ENCODE results near the gene KRTCAP2. TPM values are rescaled to one million over a fixed set of nuclear protein-coding genes. Genes with fewer than 3 reads are reported as not detected.
"Not testable (repeated sequence)": the region's sequence is repeated elsewhere in the genome, so short reads cannot be mapped to it uniquely, and the experiment has no call there.

KRTCAP2 gene
- total RNA-seq: 121 and 150 TPM in 2 replicates

- peak; percentile 78 for DNase-seq (ENCODE audit: extremely low read depth, low read depth, low spot score)
Measured at GRCh38 chr1:155172732-155173477, at the start of gene KRTCAP2. TSS of gene KRTCAP2 (minus strand) at chr1:155173304. CDS start at chr1:155173224, 80 bp downstream.

GRCh38 chr1:155220211-155220965 is 47.3 kb upstream of the KRTCAP2 start:
- not testable (repeated sequence) for DNase-seq (ENCODE audit: extremely low read depth, low read depth, low spot score)

- no peak for DNase-seq (ENCODE audit: extremely low read depth, low read depth, low spot score)
Measured at GRCh38 chr1:155219592-155220031, 46.5 kb upstream of the KRTCAP2 start.

- DNase-seq (ENCODE audit: extremely low read depth, low read depth, low spot score): peak; percentile 33
Measured at GRCh38 chr1:155218854-155219591, 45.9 kb upstream of the KRTCAP2 start.

- not testable (repeated sequence) for DNase-seq (ENCODE audit: extremely low read depth, low read depth, low spot score)
Measured at GRCh38 chr1:155214702-155215101, 41.6 kb upstream of the KRTCAP2 start.

- not testable (repeated sequence) for DNase-seq (ENCODE audit: extremely low read depth, low read depth, low spot score)
Measured at GRCh38 chr1:155212051-155212440, 38.9 kb upstream of the KRTCAP2 start.

- DNase-seq (ENCODE audit: extremely low read depth, low read depth, low spot score): not testable (repeated sequence)
Measured at GRCh38 chr1:155211381-155212050, 38.4 kb upstream of the KRTCAP2 start.

- DNase-seq (ENCODE audit: extremely low read depth, low read depth, low spot score): no peak
Measured at GRCh38 chr1:155210314-155211104, 37.4 kb upstream of the KRTCAP2 start.

- DNase-seq (ENCODE audit: extremely low read depth, low read depth, low spot score): no peak
Measured at GRCh38 chr1:155209312-155209721, 36.2 kb upstream of the KRTCAP2 start.

- DNase-seq (ENCODE audit: extremely low read depth, low read depth, low spot score): no peak
Measured at GRCh38 chr1:155208541-155209311, 35.6 kb upstream of the KRTCAP2 start, which contains the start of gene MTX1. TSS of gene MTX1 (plus strand) at chr1:155208695. CDS start at chr1:155208805, 110 bp downstream.

- no peak for DNase-seq (ENCODE audit: extremely low read depth, low read depth, low spot score)
Measured at GRCh38 chr1:155207806-155208540, 34.9 kb upstream of the KRTCAP2 start, which contains the start of gene THBS3. TSS of gene THBS3 (minus strand) at chr1:155207897. CDS start at chr1:155207876, 21 bp downstream.

GRCh38 chr1:155206891-155207805 is 34.0 kb upstream of the KRTCAP2 start:
- DNase-seq (ENCODE audit: extremely low read depth, low read depth, low spot score): peak; percentile 51

- no peak for DNase-seq (ENCODE audit: extremely low read depth, low read depth, low spot score)
Measured at GRCh38 chr1:155205969-155206593, 33.0 kb upstream of the KRTCAP2 start.

GRCh38 chr1:155205035-155205434 is 31.9 kb upstream of the KRTCAP2 start:
- no peak for DNase-seq (ENCODE audit: extremely low read depth, low read depth, low spot score)

GRCh38 chr1:155202731-155203515 is 29.8 kb upstream of the KRTCAP2 start:
- DNase-seq (ENCODE audit: extremely low read depth, low read depth, low spot score): no peak

GRCh38 chr1:155202198-155202597 is 29.1 kb upstream of the KRTCAP2 start:
- DNase-seq (ENCODE audit: extremely low read depth, low read depth, low spot score): no peak

All from glomerular endothelial cell (primary cell).